DOHH2 (cell line): ENCODE results near the gene COPA.
A peak's percentile ranks its signal among the peaks of the same experiment; 100 is the strongest.

Experiments
- H3F3A ChIP-seq: fragments of 200-600 bp; sonication (generic), shearing (Covaris generic); 2 replicates; pipeline ENCODE4 v1.6.0; 2016; ENCODE audit warnings: antibody characterized with exemption, mild to moderate bottlenecking; ENCODE audit not compliant: control insufficient read depth, insufficient read depth
- H3K27ac ChIP-seq: fragments of 200-600 bp; sonication (generic); 2 replicates; pipeline ENCODE4 v1.5.1; 2014; ENCODE audit warnings: low read depth, mild to moderate bottlenecking, low read length, moderate library complexity
- H3K27me3 ChIP-seq: fragments of 200-600 bp; sonication (generic); 2 replicates; pipeline ENCODE4 v1.6.1; 2014; ENCODE audit warnings: mild to moderate bottlenecking, low read length, mixed read lengths; ENCODE audit not compliant: control insufficient read depth
- H3K36me3 ChIP-seq: fragments of 200-600 bp; sonication (generic); 2 replicates; pipeline ENCODE4 v1.6.1; 2014; ENCODE audit warnings: mild to moderate bottlenecking, low read length, moderate library complexity, mixed read lengths; ENCODE audit not compliant: control insufficient read depth
- H3K4me1 ChIP-seq: fragments of 200-600 bp; sonication (generic); 2 replicates; pipeline ENCODE4 v1.6.1; 2014; ENCODE audit warnings: mild to moderate bottlenecking, low read length, mixed read lengths; ENCODE audit not compliant: control insufficient read depth
- H3K4me2 ChIP-seq: fragments of 200-600 bp; sonication (generic); 2 replicates; pipeline ENCODE4 v1.6.0; 2014; ENCODE audit warnings: mild to moderate bottlenecking, low read length, moderate library complexity
- H3K4me3 ChIP-seq: fragments of 200-600 bp; sonication (generic); 2 replicates; pipeline ENCODE4 v1.5.1; 2014; ENCODE audit warnings: mild to moderate bottlenecking, low read length, mixed read lengths
- H3K79me2 ChIP-seq: fragments of 200-600 bp; sonication (generic); 2 replicates; pipeline ENCODE4 v1.6.1; 2014; ENCODE audit warnings: mild to moderate bottlenecking, low read length, mixed read lengths; ENCODE audit not compliant: control insufficient read depth
- H3K9me2 ChIP-seq: fragments of 200-600 bp; sonication (generic); replicated peaks from 2 replicates; pipeline ENCODE4 v1.6.1; 2014; ENCODE audit warnings: mild to moderate bottlenecking, low read length, mixed read lengths; ENCODE audit not compliant: control insufficient read depth
- H3K9me3 ChIP-seq: fragments of 200-600 bp; sonication (generic); 2 replicates; pipeline ENCODE4 v1.6.1; 2014; ENCODE audit warnings: antibody characterized with exemption, low read length, mixed read lengths; ENCODE audit not compliant: control insufficient read depth, insufficient read depth
- H4K20me1 ChIP-seq: fragments of 200-600 bp; sonication (generic); 2 replicates; pipeline ENCODE4 v1.6.0; 2014; ENCODE audit warnings: low read depth, mild to moderate bottlenecking, antibody characterized with exemption, low read length, moderate library complexity; ENCODE audit not compliant: control insufficient read depth, insufficient read depth
- CTCF ChIP-seq: fragments of 200-600 bp; sonication (generic); IDR thresholded peaks from one replicate; pipeline ENCODE4 v1.5.1; 2014; ENCODE audit warnings: antibody characterized with exemption, mild to moderate bottlenecking, low read depth, low read length; ENCODE audit not compliant: poor library complexity, severe bottlenecking
- EZH2phosphoT487 ChIP-seq: fragments of 200-600 bp; sonication (generic); IDR thresholded peaks from 2 replicates; pipeline ENCODE4 v1.6.1; 2017; ENCODE audit warnings: borderline replicate concordance, mild to moderate bottlenecking, antibody characterized with exemption, low read length, moderate library complexity, mixed read lengths

The COPA gene

DNA sequence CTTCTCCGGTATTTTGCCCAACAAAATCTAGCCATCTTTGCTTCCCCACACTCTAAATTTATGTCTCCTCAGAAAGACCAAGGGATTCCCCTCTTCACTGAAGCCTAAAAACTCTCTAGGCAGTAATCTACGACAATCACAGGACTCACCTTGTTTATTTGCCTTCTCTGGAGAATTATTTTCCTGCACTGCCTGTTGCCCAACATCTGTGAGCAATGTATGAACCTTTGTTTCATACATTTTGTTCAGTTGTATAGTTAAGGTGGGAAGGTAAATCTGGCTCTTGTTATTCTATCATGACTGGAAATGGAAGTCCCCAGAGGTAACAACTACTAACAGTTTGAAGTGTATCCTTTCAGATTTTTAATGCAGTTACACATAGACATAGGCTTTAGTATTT is 2.2 kb downstream of the COPA start:
- Histone ChIP-seq H3K4me2 (peak overlapping the region; percentile 58), H4K20me1 (peaks cover 4% of the 10 kb centered on the region; the same call in 1 of the 2 replicates), H3K4me3 (peak overlapping the region; percentile 88), H3K4me1 (peaks cover 30% of the 10 kb centered on the region), H3K79me2 (peaks cover 80% of the 10 kb centered on the region), H3K27me3 (no peaks in the 10 kb centered on the region), H3K9me2 (no peaks in the 10 kb centered on the region), H3F3A (no peaks in the 10 kb centered on the region), H3K27ac (no peak overlapping the region), H3K9me3 (no peaks in the 10 kb centered on the region), H3K36me3 (peaks cover 80% of the 10 kb centered on the region)
- TF ChIP-seq EZH2phosphoT487 (no peak), CTCF (no peak)

DNA sequence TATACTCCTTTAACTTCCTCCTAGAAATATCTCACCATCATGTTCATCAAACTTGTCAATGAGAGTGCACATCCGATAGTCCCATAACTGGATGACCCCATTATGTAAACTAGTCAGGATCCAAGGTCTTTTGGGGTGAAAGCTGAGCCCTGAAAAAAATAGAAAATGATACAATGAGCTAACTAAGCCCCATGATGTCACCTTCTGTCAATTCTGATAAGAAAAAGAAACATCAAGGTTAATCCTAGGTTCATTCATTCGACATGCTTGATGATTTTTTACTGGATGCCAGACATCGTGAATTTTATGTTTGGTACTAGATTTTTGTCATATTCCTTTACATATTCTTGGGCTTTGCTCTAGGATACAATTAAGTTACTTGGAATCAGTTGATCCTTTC is 2.9 kb downstream of the COPA start:
- Histone ChIP-seq H3K9me2 (no peaks in the 10 kb centered on the region), H4K20me1 (peaks cover 4% of the 10 kb centered on the region; the same call in 1 of the 2 replicates), H3K27me3 (no peaks in the 10 kb centered on the region), H3K27ac (no peak overlapping the region), H3K9me3 (no peaks in the 10 kb centered on the region), H3K4me1 (peaks cover 25% of the 10 kb centered on the region), H3K4me3 (no peak overlapping the region), H3K36me3 (peaks cover 75% of the 10 kb centered on the region), H3F3A (no peaks in the 10 kb centered on the region), H3K79me2 (peaks cover 77% of the 10 kb centered on the region), H3K4me2 (no peak overlapping the region; the same call in 1 of the 2 replicates)
- TF ChIP-seq CTCF: no peak

- no peaks in the 10 kb centered on the region for H3K27me3 ChIP-seq
- H4K20me1 ChIP-seq: peaks cover 4% of the 10 kb centered on the region; the same call in 1 of the 2 replicates
- H3K4me1 ChIP-seq: peaks cover 16% of the 10 kb centered on the region
- H3K9me3 ChIP-seq: no peaks in the 10 kb centered on the region
- H3K27ac ChIP-seq: no peak overlapping the region
- no peak overlapping the region for H3K4me2 ChIP-seq
- H3K36me3 ChIP-seq: peaks cover 79% of the 10 kb centered on the region
- TF ChIP-seq EZH2phosphoT487 (no peak), CTCF (no peak)
- H3K9me2 ChIP-seq: no peaks in the 10 kb centered on the region
- H3K4me3 ChIP-seq: no peak overlapping the region
- H3K79me2 ChIP-seq: peaks cover 62% of the 10 kb centered on the region
- H3F3A ChIP-seq: no peaks in the 10 kb centered on the region
These were observed 4.5 kb downstream of the COPA start for GRCh38 chr1:160338580-160338979.
